Fibroblast of skin of left quadriceps (primary cell): ENCODE data around the gene SRPK2.
"Not testable (repeated sequence)": the region's sequence is repeated elsewhere in the genome, so short reads cannot be mapped to it uniquely, and the experiment has no call there.

ENCODE experiments used
- DNase-seq, 2 experiments: peaks; one replicate each; pipeline ENCODE4 v3.0.0-alpha.2; 2013; ENCODE audit warnings: low read depth in 2 of 2

Gene SRPK2

GRCh38 chr7:105224884-105225651 is 163.7 kb downstream of the SRPK2 start:
- peak; percentile 70 to 75 for DNase-seq

DNA sequence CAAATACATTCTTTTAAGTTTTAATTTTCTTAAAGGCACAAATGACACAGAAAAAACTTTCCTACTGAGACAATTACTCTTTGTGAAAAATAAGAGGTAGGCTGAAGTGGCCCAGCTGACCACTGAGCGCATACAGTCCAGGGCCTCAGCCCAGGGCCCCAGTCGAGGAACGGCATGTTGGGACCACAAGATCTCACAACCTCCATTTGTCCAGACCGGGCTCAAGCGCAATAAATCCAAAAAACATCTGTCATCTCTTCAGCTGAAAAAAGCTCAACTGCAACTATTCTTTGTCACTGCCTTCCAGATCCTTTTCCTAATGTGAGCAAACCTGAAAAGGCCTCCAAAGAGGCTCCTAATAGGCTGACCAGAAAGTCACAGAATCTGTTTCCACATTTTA is 165.8 kb downstream of the SRPK2 start:
- no peak for DNase-seq

- DNase-seq: no peak
These were observed 169.0 kb downstream of the SRPK2 start for GRCh38 chr7:105219771-105220160.

- no peak for DNase-seq
These were observed 169.6 kb downstream of the SRPK2 start for GRCh38 chr7:105218939-105219770.

GRCh38 chr7:105218215-105218614 is 170.5 kb downstream of the SRPK2 start:
- no peak for DNase-seq

GRCh38 chr7:105216786-105217185 is 171.9 kb downstream of the SRPK2 start:
- DNase-seq: no peak

DNA sequence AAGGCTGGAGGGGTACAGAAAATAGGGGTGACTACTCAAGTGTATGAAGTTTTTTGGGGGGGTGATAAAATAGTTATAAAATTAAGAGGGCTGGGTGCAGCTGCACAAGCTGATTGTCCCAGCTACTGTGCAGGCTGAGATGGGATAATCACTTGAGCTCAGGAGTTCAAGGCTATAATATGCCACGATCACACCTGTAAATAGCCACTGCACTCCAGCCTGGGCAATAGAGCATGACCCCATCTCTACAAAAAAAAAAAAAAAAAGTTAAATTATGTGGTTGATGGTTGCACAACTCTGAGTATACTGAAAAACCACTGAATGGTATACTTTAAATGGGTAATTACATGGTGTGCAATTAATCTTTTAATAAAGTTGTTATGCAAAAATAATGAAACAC is 172.9 kb downstream of the SRPK2 start:
- DNase-seq: no peak

DNA sequence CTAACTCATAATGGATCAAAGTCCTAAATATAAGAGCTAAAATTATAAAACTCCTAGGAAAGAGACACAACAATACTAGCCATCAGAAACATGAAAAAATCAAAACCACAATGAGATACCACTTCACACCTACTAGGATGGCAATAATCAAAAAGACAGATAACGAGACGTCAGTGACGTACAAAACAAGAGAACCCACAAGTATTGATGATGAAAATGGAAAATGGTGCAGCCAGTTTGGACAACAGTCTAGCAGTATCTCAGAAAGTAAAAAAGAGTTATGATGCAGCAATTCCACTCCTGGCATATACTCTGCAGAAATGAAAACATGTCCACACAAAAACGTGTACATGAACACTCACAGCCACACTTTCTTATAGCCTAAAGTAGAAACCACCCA is 173.5 kb downstream of the SRPK2 start:
- DNase-seq: no peak

GRCh38 chr7:105213611-105214010 is 175.1 kb downstream of the SRPK2 start:
- no peak for DNase-seq

DNA sequence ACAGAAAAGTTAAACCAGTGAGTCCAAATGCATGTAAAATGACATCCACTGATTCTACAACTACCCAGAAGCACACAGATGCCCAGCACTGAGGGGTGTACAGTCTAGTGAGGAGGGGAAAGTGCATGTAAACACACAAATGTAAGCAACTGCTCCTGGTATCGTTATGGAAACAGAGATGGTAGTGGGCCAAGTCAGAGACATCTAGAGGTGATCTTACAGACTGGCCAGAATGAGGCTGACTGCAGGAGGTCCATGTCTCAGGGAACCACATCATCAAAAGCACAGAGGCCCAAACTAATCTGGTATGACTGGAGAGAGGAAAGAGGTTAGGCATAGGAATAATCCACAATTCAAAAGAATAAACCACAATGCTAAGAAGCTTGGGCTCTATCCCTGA is 176.5 kb downstream of the SRPK2 start:
- DNase-seq: no peak

GRCh38 chr7:105210721-105211205 is 178.0 kb downstream of the SRPK2 start:
- no peak for DNase-seq

DNA sequence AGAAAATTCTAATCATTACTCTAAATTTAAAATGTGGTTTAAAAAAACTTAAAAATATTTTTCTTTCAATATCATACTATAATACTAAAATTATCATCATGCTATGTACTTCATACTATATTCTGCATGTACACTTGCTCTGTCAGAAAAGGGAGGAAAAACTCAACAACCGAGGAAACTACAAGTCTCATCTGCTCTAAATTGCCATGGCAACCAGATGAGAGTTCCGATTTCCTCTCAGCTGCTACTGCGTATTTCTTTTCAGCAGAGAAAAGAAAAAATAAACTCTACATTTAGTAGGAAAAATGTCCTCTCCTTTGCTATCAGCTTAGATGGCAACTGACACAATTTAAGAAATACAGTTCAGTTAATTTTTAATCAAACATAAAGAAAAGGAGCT is 178.9 kb downstream of the SRPK2 start:
- DNase-seq: no peak

- DNase-seq: no peak
These were observed 179.3 kb downstream of the SRPK2 start for GRCh38 chr7:105209433-105209832.

- no peak for DNase-seq
These were observed 181.7 kb downstream of the SRPK2 start for GRCh38 chr7:105206985-105207384.

GRCh38 chr7:105205592-105206237 is 183.0 kb downstream of the SRPK2 start:
- no peak for DNase-seq

DNA sequence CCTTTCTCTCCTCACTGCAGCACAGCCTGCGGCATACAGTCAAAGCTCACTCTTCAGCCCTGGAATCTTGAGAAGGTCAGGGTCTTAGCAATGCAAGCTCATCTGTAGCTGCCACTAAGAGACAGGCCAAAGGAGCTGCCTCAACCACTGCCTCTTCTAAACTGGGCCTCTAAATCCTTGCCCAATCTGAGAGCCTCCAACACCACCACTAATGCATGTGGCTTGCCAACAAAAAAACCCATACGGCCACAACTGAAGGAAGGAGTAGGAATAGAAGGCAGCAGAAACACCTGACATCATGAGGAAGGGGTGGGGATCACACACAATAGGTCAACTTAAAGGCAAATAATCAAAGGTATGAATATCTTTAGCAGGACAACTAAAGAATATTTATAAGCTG is 183.8 kb downstream of the SRPK2 start:
- no peak for DNase-seq

DNA sequence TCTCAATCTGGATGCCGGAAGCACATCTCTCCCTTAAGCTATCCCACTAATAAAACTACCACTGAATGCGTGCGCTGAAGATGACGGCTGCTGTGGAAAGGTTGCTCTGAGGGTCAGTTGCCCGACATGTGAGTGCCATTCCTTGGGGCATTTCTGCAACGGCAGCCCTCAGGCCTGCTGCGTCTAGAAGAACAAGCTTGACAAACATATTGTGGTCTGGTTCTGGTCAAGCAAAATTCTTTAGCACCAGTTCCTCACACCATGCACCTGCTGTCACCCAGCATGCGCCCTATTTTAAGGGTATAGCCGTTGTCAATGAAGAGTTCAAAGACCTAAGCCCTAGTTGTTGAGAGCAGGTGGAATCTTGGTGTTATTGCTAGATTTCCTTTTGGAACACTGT is 184.2 kb downstream of the SRPK2 start:
- no peak for DNase-seq

DNA sequence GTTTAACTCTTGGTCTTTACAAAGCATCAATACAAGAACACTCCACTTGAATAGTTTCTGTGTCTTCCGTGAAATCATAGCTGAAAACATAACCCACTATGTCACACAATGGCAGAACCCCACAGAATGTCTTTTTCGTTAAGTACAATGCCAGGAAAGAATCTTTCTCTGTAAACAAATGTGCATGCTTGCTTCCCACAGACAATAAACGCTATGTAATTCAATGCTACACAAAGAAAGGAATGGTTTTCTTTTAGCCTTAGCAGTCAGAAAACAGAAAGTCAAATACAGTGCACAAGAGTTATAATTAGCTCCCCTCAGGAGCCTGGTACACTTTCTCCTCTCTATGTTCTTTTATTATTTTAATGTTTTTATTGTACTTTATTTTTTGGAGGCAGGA is 186.1 kb downstream of the SRPK2 start:
- no peak for DNase-seq

GRCh38 chr7:105199386-105199785 is 189.3 kb downstream of the SRPK2 start:
- no peak for DNase-seq

DNA sequence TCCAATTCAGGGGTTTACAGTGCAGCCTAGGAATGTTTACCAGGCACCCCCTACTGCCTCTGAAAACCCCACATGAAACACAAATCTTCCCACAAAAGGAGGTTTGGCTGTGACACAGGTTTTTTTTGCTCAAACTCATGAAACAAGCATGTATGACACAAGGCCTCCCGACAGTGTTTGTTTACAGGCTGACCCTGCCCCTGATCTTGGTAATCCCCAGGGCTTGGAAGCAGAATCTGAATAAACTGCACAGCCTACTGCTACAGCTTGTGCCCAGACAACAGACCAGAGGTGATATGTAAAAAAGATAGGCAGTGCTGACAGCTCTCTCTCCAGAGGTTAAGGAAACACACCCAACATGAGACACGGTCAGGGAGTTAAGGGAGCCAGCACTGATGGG is 190.5 kb downstream of the SRPK2 start:
- DNase-seq: peak; percentile 80 to 81

DNA sequence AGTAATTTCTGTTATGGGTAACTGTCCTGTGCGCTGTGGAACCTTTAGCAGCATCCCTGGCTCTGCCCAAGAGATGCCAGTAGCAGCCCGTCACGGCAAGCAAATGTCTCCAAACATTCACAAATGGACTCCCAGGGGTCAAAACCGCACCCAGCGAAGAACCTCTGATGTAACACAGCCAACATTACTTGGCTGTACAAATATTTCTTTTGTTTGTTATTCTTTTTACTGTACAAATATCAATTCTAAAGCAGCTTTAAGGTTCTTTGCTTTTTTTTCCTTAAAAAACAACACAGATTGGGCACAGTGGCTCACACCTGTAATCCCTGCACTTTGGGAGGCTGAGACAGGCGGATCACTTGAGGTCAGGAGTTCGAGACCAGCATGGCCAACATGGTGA is 192.2 kb downstream of the SRPK2 start:
- no peak for DNase-seq

- DNase-seq: no peak
These were observed 192.8 kb downstream of the SRPK2 start for GRCh38 chr7:105195891-105196290.

GRCh38 chr7:105194959-105195358 is 193.8 kb downstream of the SRPK2 start:
- not testable (repeated sequence) for DNase-seq
